ENCODE measurements around the gene RPS6KA1.

RPS6KA1 gene

GRCh38 chr1:26524181-26524580, 5.4 kb upstream of the RPS6KA1 start:
- H4K20me1 ChIP-seq (ENCODE audit: insufficient read depth, low read length): no peaks in the 10 kb centered on the region
- H3K9me2 ChIP-seq (ENCODE audit: low read depth, low read length): no peaks in the 10 kb centered on the region
- H3K36me3 ChIP-seq (ENCODE audit: insufficient read depth, low read length): no peaks in the 10 kb centered on the region
- H3K27ac ChIP-seq (ENCODE audit: low read depth, low read length, poor library complexity, severe bottlenecking): no peak overlapping the region
- H3K9ac ChIP-seq (ENCODE audit: low read length): no peak overlapping the region
- no peaks in the 10 kb centered on the region for H3F3A ChIP-seq (ENCODE audit: insufficient read depth, low read length)
- H2AFZ ChIP-seq (ENCODE audit: low read length): no peak overlapping the region
- H3K4me3 ChIP-seq (ENCODE audit: low read depth, low read length, poor library complexity, severe bottlenecking): no peak overlapping the region
- no peak for TF ChIP-seq EZH2 (IDR thresholded peaks at IDR 0.05; ENCODE audit: borderline replicate concordance, low read length)
- no peak for TF ChIP-seq CTCF (IDR thresholded peaks at IDR 0.05; ENCODE audit: low read length)
- H3K79me2 ChIP-seq (ENCODE audit: insufficient read depth, low read length): no peaks in the 10 kb centered on the region
- no peaks in the 10 kb centered on the region for H3K9me3 ChIP-seq (ENCODE audit: low read length)
- H3K4me2 ChIP-seq (ENCODE audit: low read length): no peak overlapping the region
- H3K27me3 ChIP-seq (ENCODE audit: insufficient read depth, low read length): no peaks in the 10 kb centered on the region; the same call in 1 of the 2 replicates
- peaks cover 6% of the 10 kb centered on the region for H3K4me1 ChIP-seq (ENCODE audit: insufficient read depth, low read length, severe bottlenecking)

GRCh38 chr1:26526287-26526686, 3.3 kb upstream of the RPS6KA1 start:
- Histone ChIP-seq H3K27ac (ENCODE audit: low read depth, low read length, poor library complexity, severe bottlenecking) (no peak overlapping the region), H3K4me3 (ENCODE audit: low read depth, low read length, poor library complexity, severe bottlenecking) (no peak overlapping the region), H3K9ac (ENCODE audit: low read length) (no peak overlapping the region), H3K4me2 (ENCODE audit: low read length) (no peak overlapping the region), H4K20me1 (ENCODE audit: insufficient read depth, low read length) (no peaks in the 10 kb centered on the region), H3K27me3 (ENCODE audit: insufficient read depth, low read length) (no peaks in the 10 kb centered on the region; the same call in 1 of the 2 replicates), H3K4me1 (ENCODE audit: insufficient read depth, low read length, severe bottlenecking) (peaks cover 16% of the 10 kb centered on the region), H2AFZ (ENCODE audit: low read length) (no peak overlapping the region), H3K9me2 (ENCODE audit: low read depth, low read length) (no peaks in the 10 kb centered on the region), H3F3A (ENCODE audit: insufficient read depth, low read length) (no peaks in the 10 kb centered on the region), H3K9me3 (ENCODE audit: low read length) (no peaks in the 10 kb centered on the region), H3K36me3 (ENCODE audit: insufficient read depth, low read length) (no peaks in the 10 kb centered on the region), H3K79me2 (ENCODE audit: insufficient read depth, low read length) (no peaks in the 10 kb centered on the region)
- TF ChIP-seq EZH2 (IDR thresholded peaks at IDR 0.05; ENCODE audit: borderline replicate concordance, low read length) (no peak), CTCF (IDR thresholded peaks at IDR 0.05; ENCODE audit: low read length) (no peak)

- TF ChIP-seq EZH2 (IDR thresholded peaks at IDR 0.05; ENCODE audit: borderline replicate concordance, low read length) (no peak), CTCF (IDR thresholded peaks at IDR 0.05; ENCODE audit: low read length) (no peak)
- peak overlapping the region; percentile 71 for H3K4me2 ChIP-seq (ENCODE audit: low read length)
- no peaks in the 10 kb centered on the region for H3K27me3 ChIP-seq (ENCODE audit: insufficient read depth, low read length)
- no peak overlapping the region for H2AFZ ChIP-seq (ENCODE audit: low read length)
- no peak overlapping the region for H3K27ac ChIP-seq (ENCODE audit: low read depth, low read length, poor library complexity, severe bottlenecking)
- H3K9ac ChIP-seq (ENCODE audit: low read length): peak overlapping the region; percentile 49
- H3K9me2 ChIP-seq (ENCODE audit: low read depth, low read length): no peaks in the 10 kb centered on the region
- no peaks in the 10 kb centered on the region for H4K20me1 ChIP-seq (ENCODE audit: insufficient read depth, low read length)
- H3K4me3 ChIP-seq (ENCODE audit: low read depth, low read length, poor library complexity, severe bottlenecking): peak overlapping the region; percentile 60
- peaks cover 29% of the 10 kb centered on the region for H3K4me1 ChIP-seq (ENCODE audit: insufficient read depth, low read length, severe bottlenecking)
- H3K9me3 ChIP-seq (ENCODE audit: low read length): no peaks in the 10 kb centered on the region
- no peaks in the 10 kb centered on the region for H3F3A ChIP-seq (ENCODE audit: insufficient read depth, low read length)
- H3K36me3 ChIP-seq (ENCODE audit: insufficient read depth, low read length): no peaks in the 10 kb centered on the region
- H3K79me2 ChIP-seq (ENCODE audit: insufficient read depth, low read length): no peaks in the 10 kb centered on the region
These were observed 231 bp upstream of the RPS6KA1 start for GRCh38 chr1:26529405-26529654.

Data from OCI-LY1 (cell line).